ENCODE results near the gene EFCAB11.

DNA sequence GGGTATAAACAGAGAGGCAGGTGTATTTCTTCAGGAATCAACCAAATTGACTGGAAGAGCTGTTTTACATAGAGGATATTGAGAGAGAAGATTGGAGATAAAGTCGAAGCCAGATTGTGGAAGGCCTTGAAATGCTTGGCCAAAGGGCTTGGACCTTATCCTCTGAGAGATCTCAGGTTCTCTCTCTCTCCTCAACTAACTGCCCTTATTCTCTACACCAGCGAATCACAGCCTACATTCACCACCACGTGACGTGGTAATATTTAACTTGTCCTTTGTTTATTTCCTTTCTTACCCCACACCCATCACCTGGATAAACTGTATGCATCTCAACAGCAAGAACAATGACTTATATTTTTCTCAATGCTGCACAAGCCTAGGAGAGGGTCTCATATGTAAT is 207.4 kb downstream of the EFCAB11 start:
- no peak for TF ChIP-seq POLR2A (IDR thresholded peaks at IDR 0.05)
- TF ChIP-seq, protein P1, sequence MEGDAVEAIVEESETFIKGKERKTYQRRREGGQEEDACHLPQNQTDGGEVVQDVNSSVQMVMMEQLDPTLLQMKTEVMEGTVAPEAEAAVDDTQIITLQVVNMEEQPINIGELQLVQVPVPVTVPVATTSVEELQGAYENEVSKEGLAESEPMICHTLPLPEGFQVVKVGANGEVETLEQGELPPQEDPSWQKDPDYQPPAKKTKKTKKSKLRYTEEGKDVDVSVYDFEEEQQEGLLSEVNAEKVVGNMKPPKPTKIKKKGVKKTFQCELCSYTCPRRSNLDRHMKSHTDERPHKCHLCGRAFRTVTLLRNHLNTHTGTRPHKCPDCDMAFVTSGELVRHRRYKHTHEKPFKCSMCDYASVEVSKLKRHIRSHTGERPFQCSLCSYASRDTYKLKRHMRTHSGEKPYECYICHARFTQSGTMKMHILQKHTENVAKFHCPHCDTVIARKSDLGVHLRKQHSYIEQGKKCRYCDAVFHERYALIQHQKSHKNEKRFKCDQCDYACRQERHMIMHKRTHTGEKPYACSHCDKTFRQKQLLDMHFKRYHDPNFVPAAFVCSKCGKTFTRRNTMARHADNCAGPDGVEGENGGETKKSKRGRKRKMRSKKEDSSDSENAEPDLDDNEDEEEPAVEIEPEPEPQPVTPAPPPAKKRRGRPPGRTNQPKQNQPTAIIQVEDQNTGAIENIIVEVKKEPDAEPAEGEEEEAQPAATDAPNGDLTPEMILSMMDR (IDR thresholded peaks at IDR 0.05), result no peak
